NCI-H128 (cell line): ENCODE results near the gene AP1B1.
A peak's percentile ranks its signal among the peaks of the same experiment; 100 is the strongest.

Experiments used
- DNase-seq: peaks from one replicate; lab custom pipeline; 2025; ENCODE audit not compliant: unreplicated experiment; lab: John Stamatoyannopoulos, UW

Gene AP1B1

DNA sequence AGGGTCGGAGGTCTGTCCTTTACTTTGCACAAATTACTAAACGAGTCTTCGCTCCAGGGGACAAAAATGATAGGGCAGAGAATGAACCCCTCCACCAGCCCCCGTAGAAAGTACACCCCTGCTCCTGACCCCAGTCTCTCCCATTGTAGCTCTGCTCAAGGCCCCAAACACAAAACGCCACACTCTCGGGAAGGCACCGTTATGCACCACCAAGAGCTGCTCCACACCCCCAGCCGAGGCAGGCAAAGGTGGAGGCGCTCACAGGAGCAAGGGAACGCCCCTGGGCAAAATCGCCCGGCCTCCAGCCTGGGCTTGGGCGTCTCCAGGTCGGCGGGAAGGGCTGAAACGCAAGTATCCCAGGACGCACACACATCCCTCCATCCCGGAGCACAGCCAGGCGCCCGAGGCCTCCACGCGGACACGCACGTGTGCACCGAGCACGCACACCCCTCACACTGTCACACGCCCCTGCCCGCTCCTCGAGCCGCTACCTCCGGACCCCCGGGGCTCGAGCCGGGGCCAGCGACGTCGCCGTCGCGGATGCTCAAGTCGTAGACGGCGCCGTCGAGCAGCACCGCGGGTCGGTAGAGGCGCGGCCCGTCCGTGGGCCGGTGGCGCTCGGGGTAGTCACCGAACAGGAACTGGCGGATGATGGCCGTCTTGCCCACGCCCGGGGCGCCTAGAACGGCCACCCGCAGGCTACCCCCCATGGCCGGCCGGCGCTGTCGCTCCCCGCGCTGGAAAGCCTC lies 73.7 kb downstream of the AP1B1 start:
- DNase-seq, result no peak

DNA sequence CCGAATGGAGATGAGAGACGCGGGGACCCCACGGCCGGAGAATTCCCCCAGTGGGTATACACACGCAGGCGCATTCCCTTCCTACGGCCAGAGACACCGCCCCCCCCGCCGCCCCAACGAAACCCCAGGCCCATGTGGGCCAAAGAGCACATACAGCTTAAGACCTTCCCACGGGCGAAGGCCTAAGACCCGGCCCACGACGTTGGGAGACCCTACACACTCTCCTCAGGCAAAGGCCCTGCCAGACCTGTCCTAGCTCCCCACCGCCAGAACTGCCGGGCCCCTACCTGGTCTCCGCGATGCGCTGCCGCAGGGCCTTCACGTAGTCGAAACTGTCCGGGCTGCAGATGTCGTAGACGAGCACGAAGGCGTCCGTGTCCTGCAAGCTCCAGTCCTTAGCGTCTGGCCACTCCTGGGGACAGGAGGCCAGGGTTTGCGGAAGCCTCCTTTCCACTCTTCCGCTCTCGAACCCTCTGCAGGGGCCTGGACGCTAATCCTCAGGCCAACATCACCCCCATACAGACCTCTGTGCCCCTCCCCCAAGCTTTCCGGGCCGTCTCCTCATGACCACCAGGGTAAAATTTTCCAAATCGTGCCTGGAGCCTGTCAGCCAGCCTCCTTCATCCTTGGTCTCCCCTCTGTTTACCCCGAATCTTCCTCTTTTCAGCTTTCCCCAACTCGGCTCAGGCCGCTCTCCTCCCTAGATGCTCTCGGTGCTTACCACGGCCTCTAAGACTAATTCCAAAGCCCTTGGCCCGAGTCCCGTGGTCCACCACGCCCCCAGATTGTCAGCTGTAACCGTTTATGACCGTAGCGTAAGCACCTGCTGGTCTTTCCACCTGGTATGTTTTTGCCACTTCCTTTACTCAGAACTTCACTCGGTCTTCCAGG lies 74.5 kb downstream of the AP1B1 start:
- DNase-seq, result no peak

DNA sequence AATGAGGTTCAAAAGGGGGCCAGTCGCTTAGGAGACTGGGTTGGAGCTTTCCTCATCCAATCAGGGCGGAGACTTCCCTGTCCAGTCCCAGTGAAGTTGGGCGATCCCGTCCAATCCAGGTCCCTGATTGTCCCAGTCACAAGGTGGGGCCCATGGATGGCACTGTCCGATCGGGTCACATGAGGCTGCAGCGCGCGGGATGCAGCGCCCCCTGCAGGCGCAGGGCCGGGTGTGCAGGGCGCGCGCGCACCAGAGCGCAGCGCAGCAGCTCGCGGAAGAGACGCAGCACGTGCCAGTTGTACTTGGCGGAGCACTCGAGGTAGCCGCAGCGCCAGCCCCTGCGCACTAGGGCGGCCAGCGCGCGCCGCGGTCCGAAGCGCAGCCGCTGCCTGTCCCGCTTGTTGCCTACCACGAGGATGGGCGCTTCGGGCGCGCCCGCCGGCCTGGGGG lies 75.2 kb downstream of the AP1B1 start:
- no peak for DNase-seq

DNA sequence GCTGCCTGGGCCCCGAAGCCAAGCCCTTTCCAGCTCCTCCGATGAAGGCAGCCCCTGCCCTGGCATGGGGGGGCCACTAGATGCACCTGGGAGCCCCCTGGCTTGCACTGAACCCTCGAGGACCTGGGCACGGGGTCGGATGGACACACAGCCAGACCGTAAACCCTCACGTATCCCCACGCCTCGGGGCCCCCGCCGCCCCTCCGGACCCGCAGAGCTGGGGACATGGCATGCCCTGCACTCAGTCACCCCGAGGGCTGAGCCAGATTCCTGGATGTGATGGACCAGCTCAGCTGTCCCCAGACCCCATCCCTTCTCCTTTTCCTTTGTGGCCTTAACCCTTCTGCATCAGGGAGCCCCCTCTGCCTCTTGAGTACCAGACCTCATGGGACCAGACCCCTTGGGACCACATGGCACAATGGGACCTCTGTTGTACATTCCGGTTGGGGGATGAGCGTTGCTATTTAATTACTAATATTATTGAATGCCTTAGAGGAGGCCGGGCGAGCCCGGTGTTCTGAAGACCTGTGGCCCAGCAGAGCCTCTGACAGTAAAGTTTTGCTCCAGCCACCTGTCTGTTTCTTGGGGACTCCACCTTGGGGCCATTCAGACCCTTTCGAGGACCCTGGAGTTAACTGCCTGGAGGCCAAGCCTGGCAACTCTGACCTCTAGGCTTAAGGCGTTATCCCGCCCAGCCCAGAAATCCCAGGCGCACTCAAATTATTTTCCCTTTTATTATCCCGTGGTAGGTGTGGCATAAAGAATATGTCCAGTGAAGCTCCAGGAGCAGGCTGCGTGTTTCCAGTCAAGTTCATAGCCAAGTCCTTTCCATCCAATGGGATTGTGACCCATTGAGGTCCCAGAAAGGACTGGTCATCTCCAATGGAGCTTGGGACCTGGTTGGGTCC lies 75.9 kb downstream of the AP1B1 start:
- no peak for DNase-seq

DNA sequence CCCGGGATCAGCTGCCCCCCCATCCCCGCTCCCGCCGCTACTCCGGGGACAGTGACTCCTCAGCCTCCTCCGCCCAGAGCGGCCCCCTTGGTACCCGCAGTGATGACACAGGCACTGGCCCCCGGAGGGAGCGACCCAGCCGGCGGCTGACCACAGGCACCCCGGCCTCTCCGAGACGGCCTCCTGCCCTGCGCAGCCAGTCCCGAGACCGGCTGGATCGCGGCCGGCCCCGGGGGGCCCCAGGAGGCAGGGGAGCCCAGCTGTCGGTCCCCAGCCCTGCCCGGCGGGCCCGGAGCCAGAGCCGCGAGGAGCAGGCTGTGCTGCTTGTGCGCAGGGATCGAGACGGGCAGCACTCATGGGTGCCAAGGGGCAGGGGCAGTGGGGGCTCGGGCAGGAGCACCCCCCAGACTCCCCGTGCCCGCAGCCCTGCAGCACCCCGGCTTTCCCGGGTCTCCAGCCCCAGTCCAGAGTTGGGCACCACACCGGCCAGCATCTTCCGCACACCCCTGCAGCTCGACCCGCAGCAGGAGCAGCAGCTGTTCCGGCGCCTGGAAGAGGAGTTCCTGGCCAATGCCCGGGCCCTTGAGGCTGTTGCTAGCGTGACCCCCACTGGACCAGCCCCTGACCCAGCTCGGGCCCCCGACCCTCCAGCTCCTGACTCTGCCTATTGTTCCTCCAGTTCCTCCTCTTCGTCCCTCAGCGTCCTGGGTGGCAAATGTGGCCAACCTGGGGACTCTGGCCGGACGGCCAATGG lies 76.7 kb downstream of the AP1B1 start:
- no peak for DNase-seq

DNA sequence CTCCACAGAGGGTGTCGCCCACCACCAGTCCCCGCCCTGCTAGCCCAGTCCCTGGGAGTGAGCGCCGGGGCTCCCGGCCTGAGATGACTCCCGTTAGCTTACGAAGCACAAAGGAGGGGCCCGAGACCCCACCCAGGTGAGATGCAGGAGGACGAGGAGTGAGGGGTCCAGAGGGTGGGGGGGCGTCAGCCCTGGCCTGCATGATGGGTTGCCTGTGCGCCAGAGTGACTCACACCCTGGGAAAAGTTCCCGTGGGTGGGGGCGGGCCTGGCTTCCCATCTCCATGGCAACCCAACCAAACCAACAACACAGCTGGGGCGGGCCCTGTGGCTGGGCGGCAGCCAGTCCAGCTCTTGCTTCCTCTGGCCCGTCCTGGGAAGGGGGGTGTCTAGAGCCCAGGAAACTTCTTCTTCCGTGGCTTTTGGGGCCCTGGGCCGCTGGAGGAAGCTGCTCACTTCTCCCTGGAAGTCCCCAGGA lies 77.5 kb downstream of the AP1B1 start:
- DNase-seq, result no peak

DNA sequence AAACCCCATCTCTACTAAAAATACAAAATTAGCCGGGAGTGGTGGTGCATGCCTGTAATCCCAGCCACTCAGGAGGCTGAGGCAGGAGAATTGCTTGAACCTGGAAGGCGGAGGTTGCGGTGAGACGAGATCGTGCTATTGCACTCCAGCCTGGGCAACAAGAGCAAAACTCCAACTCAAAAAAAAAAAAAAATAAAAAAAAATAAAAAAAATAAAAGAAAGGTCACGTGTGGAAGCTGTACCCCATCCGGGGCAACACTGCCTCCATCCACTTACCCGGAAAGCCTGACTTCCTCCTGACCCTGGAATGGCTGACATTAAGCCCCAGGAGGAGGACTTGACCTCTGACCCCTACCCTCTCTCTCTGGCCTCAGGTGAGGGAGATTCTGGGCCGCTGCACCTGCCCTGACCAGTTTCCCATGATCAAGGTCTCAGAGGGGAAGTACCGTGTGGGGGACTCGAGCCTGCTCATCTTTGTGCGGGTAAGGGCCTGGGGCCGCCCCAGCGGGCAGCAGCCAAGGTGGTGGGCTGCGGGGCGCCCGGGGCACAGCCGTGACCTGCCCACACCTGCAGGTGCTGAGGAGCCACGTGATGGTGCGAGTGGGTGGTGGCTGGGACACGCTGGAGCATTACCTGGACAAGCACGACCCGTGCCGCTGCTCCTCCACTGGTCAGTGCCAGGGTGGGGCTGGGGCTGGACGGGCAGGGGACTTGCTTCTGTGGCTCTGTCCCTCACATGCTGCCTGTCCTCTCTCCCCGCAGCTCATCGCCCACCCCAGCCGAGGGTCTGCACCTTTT lies 78.1 kb downstream of the AP1B1 start:
- DNase-seq, result no peak

DNA sequence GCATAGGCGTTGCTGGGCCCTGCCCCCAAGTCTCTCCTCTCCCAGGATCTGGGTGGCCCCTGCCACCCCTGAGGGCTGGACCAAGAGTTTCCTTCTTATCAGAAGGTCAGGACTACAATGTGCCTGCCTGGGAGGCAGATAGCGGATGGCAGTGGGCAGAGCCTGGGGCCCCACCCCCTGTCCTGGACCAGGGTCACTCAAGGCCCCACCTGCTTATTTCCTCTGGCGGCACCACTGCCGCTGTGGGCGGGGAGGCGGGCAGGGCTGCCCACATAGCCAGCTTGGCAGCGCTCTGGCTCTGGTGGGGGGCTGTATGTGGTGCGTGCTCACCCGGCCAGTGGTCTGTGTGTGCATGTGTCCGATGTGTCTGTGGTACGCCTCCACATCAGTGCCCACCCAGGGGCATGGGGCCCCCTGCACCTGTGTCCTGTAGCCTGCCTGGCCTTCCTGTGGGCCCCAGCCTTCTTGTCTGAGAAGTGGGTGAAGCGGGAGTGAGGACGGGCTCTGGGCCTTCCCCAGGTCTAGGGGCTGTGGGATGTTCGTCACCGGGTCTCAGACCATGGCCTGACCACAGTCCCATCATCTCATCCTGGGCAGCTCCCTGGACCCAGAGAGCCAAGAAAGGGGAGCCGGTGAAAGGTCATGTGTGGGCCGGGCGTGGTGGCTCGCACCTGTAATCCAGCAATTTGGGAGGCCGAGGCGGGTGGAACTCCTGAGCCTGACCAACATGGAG lies 78.9 kb downstream of the AP1B1 start:
- DNase-seq, result no peak

DNA sequence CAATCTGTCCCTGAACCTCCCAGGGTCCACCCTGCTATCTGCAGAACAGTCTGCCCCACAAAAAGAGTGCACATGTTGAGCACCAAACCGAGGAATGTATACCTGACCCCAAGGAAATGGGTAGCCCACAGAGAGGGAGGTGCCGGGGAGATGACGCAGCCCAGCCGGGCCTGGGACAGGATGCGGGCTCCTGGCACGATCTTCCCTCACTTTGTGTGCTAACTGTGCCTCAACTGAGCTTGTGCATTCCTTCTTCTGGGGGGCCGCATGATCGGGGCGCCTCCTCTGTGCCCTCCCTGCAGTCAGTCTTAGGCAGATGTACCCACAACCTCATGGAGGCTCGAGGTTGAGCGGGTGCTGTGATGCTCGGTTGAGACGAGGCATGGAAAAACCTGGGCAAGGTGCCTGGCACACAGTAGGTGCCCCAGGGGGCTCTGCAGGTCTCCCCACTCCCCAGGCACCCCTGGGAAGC lies 79.5 kb downstream of the AP1B1 start:
- no peak for DNase-seq

DNA sequence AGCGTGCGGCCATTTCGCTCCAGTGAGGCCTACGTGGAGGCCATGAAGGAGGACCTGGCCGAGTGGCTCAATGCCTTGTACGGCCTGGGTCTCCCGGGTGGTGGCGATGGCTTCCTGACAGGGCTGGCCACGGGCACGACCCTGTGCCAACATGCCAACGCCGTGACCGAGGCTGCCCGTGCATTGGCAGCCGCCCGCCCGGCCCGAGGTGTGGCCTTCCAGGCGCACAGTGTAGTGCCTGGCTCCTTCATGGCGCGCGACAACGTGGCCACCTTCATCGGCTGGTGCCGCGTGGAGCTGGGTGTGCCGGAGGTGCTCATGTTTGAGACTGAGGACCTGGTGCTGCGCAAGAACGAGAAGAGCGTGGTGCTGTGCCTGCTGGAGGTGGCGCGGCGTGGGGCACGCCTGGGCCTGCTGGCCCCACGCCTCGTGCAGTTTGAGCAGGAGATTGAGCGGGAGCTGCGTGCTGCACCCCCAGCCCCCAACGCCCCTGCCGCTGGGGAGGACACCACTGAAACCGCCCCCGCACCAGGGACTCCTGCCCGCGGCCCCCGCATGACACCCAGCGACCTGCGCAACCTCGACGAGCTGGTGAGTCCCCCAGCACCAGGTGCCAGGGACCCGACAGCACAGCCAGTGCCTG lies 80.1 kb downstream of the AP1B1 start:
- no peak for DNase-seq

DNA sequence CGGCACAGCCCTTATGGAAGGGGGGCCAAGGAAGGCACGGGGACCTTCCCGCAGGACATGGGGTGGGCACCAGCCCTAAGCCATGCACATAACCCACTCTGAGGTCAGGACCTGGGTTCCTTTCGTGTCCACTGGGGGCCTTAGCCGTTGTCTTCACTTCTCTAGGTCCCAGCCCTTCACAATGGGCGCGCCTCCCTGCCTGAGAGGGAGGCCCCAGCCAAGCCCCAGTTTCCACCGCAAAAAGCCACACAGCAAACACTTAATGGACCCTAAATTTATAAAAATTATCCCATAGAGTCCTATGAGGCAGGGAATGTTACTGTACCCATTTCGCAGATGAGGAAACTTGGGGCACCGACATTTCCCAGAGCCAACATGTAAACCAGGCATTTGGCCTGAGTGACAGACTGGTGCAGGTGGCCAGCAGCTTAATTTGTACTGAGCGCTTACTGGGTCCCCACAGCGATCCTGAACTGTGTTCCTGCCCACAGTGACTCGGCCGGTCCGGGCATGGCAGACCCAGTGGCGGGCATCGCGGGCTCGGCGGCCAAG lies 80.7 kb downstream of the AP1B1 start:
- no peak for DNase-seq

DNA sequence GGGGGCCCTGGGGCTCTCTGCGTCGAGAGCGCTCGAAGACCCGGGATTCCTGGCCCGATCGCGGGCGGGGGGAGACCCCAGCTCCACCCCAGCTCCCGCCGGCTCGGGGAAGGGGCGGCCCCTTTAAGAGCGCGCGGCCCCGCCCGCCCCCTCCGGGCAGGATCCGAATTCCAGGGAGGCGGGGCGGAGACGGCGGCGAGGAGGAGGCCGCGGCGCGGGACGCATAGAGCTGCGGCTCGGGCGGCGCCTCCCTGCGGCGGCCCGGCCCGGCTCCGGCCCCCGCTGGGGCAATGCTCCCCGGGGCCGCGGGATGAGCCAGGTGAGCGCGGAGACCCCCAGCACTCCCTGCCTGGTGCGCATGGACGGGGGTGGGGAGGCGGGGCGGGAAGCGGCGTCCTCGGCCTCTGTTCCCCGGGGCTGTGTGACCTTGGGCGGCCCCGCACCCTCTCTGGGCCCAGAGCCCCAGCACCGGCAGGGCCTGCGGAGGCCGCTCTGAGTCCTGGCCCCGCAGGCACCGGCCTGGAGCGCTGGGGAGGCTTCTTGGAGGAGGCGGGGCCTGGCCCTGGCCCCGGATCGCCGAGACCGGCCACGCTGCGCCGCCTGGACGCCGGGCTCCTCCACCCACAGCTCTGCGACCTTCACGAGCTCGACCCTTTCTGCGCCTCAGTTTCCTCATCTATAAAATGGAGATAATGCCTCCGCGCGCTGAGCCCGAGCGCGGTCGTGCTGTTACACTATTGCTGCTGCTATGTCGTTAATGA lies 81.4 kb downstream of the AP1B1 start:
- peak; percentile 2 for DNase-seq

DNA sequence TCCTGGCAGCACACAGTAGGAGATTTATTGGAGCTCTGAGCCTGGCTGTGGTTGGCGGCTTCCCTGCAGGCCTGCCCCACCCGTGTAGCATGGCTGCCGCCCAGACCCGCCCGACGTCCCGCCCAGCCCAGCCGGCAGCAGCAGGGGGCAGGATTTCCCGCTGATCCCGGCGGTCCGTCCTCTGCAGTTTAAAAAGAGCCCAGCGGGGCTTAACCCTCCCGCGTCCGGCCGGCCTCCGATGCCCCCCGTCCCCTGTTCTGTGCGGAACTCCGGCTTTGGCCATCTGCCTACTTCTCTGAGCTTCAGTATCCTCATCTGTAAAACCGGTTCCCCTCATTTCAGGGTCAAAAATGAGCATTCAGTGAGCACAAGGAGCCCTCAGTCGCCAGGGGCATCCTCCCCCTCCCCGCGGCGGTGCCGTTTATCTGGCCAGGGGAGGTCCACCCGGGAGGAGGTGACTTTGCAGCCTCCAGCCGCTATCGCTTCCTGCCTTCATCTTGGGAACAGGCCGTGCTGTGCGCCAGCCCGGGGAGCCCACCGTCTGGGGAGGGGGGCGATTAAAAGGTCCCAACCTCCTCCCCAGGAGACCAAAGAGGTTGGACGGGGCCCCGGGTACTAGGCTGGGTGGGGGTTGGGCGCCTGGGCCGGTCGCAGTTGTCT lies 82.1 kb downstream of the AP1B1 start, which contains the start of gene GAS2L1:
Gene GAS2L1, plus strand, starts transcription at position 476 of the 660 bp plus-strand sequence. CDS start 1,456 bp downstream, outside the sequence.
- no peak for DNase-seq

DNA sequence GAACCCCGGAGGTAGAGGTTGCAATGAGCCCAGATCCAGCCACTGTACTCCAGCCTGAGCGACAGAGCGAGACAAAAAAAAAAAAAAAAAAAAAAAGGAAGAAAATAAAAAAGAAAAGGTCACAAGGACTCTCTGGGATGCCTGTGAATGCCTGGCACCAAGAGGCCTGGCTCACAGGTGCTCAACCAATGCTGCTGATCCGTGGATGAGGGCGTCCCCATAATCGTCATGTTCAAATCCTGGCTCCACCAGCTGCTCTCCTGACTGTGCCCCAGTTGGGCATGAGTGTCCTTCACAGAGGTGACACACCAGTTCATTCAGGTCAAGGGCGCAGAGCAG lies 82.6 kb downstream of the AP1B1 start:
- DNase-seq, result no peak

DNA sequence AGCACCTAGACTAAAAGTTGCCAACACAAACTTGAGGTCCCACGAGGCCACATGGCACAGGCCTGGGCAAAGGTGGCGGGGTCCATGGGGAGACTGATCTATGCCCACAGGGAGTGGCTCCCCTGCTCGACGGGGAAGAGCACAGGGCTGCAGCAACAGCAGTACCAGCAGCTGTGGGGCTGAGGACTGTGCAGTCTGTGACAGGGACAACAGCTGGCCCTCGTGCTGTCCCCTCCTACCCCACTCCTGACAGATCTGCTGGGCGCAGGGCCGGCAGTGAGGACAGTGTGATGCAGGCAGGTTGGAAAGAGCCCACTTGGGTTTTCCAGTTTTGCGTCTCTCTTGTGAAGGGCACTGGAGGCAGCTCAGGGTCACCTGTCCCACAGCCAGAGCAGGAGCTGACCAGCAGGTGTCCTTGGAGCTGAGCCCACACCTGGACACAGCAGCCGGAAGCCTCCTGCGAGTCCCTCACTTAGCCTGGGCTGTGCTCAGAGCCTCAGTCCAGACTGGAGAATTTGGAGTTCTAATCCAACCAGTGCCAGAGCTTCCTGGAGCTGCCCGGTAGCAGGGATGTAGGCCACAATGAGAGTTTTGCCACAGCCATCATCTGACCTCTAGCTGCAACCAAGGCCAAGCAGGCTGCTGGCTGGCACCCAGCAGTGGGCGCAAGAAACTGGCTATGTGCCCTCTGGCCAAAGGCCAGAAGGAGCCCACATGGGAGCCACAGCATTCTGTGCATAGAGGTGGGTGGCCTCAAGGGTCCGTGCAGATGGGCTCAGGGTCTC lies 85.5 kb downstream of the AP1B1 start:
- DNase-seq, result no peak

DNA sequence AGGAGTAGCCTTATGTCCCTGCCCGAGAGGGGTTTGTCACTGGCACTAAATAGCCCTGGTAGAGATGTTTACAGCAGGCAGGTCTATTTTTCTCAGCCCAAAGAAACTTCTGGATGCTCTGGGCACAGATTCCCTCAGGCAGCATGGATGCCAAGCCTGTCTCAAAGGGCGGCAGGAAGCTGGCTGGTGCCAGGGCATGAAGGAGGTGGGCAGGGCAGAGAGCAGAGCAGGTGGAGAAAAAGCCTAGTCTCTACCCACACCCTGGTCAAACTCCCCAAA lies 86.0 kb downstream of the AP1B1 start:
- DNase-seq, result no peak
